WTC11 (cell line): Measurements from ENCODE around the gene NALCN.

Source experiments
- ETV6 ChIP-seq: sonication (generic); formaldehyde crosslinking; IDR thresholded peaks from 2 replicates; pipeline ENCODE4 v1.8.1; 2022; ENCODE audit warnings: mild to moderate bottlenecking, missing genetic modification reagents
- JUN ChIP-seq: sonication (generic); formaldehyde crosslinking; IDR thresholded peaks from 2 replicates; pipeline ENCODE4 v1.8.0; 2023; ENCODE audit warnings: mild to moderate bottlenecking, missing genetic modification reagents
- MAX ChIP-seq: sonication (generic); formaldehyde crosslinking; IDR thresholded peaks from 2 replicates; pipeline ENCODE4 v1.8.0; 2022; ENCODE audit warnings: mild to moderate bottlenecking, missing genetic modification reagents
- STAT6 ChIP-seq: sonication (generic); formaldehyde crosslinking; conservative IDR thresholded peaks from 2 replicates; pipeline ENCODE4 v1.8.1; 2023; ENCODE audit warnings: mild to moderate bottlenecking, low read depth, missing genetic modification reagents, moderate library complexity
- TF ChIP-seq, protein P1 (sequence below): fragments of 200-600 bp; IDR thresholded peaks from 2 replicates; pipeline ENCODE4 v1.8.0; 2022; ENCODE audit warnings: antibody characterized with exemption
- TF ChIP-seq, protein P2 (sequence below): sonication (generic); formaldehyde crosslinking; conservative IDR thresholded peaks from 2 replicates; pipeline ENCODE4 v1.8.1; 2022; ENCODE audit warnings: mild to moderate bottlenecking, missing genetic modification reagents
- TF ChIP-seq, protein P3 (sequence below): fragments of 250-450 bp; sonication (Bioruptor Pico); conservative IDR thresholded peaks from 2 replicates; pipeline ENCODE4 v1.9.0; 2021; ENCODE audit warnings: mild to moderate bottlenecking

DNA sequence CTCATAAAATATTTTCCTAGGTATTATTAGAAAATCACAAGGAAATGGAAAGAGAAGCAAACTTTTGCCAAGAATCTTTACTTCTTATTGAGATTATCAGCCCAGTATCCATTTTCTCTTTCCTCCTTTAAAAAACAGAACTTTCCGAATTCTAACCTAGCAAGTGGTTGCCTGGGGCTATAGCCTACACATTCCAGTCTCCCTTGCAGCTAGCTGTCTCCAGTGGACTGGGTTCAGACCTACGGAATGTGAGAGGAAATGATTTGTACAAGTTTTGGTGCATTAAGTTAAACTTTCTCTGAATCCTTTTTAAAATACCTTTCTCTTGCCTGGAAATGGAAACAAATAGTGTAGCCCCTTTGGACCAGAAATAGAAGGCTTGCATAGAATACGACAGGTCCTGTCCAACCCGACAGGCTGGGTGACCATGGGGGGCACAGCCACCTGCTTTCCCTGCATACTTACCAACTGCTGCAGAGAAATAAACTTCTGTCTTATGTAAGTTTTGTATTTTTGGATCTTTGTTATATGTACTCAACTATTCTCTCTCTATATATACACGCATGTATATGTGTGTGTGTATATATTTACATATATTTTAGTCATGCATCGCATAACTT, 185.9 kb downstream of the NALCN start:
- TF ChIP-seq, protein P1, sequence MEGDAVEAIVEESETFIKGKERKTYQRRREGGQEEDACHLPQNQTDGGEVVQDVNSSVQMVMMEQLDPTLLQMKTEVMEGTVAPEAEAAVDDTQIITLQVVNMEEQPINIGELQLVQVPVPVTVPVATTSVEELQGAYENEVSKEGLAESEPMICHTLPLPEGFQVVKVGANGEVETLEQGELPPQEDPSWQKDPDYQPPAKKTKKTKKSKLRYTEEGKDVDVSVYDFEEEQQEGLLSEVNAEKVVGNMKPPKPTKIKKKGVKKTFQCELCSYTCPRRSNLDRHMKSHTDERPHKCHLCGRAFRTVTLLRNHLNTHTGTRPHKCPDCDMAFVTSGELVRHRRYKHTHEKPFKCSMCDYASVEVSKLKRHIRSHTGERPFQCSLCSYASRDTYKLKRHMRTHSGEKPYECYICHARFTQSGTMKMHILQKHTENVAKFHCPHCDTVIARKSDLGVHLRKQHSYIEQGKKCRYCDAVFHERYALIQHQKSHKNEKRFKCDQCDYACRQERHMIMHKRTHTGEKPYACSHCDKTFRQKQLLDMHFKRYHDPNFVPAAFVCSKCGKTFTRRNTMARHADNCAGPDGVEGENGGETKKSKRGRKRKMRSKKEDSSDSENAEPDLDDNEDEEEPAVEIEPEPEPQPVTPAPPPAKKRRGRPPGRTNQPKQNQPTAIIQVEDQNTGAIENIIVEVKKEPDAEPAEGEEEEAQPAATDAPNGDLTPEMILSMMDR: no peak
- TF ChIP-seq JUN (no peak), MAX (CRISPR knock-in tag) (no peak), STAT6 (no peak), ETV6 (no peak)
- TF ChIP-seq, protein P2, sequence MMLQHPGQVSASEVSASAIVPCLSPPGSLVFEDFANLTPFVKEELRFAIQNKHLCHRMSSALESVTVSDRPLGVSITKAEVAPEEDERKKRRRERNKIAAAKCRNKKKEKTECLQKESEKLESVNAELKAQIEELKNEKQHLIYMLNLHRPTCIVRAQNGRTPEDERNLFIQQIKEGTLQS: no peak
- TF ChIP-seq, protein P3, sequence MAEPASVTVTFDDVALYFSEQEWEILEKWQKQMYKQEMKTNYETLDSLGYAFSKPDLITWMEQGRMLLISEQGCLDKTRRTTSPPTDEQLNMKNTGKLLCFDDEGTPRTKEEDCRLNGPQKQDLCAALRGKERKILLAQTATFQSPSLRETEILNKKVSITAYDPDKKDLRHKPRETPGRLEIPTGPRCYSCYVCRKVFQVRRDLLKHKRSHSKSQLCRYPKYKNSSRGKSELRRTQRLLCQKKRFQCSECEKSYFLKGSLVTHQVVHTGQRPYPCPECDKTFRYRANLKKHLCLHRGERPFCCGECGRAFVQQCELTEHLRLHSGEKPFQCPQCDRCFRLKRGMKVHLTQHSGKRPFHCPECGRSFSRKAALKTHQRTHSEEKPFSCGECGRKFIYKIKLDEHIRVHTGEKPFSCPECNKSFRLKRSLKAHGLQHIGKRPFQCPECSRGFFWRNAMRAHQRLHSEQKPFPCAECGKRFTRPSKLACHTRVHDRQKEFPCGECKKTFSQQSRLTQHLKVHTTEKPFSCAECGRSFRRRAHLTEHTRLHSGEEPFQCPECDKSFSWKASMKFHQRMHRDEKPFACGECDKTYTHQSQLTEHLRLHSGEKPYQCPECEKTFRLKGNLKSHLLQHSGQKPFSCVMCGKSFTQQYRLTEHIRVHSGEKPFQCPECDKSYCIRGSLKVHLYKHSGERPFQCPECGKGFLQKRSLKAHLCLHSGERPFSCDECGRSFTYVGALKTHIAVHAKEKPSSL (CRISPR knock-in tag): no peak
